GM10266 (cell line): ENCODE measurements around the gene FBN3.

ENCODE experiments used
- DNase-seq: peaks from one replicate; pipeline ENCODE4 v3.0.0; 2012; ENCODE audit errors: extremely low spot score
- CTCF ChIP-seq: IDR thresholded peaks from 2 replicates; pipeline ENCODE4 v1.5.1; 2012; ENCODE audit warnings: mild to moderate bottlenecking, low read depth; ENCODE audit not compliant: control insufficient read depth, insufficient read depth; ENCODE audit errors: missing control alignments

The FBN3 gene

GRCh38 chr19:8138201-8138600 is 11.2 kb downstream of the FBN3 start:
- no peak for DNase-seq
- no peak for TF ChIP-seq CTCF

- TF ChIP-seq CTCF: no peak
- DNase-seq: no peak
These were observed 12.0 kb downstream of the FBN3 start for GRCh38 chr19:8137425-8137824.

- TF ChIP-seq CTCF: no peak
- DNase-seq: no peak
These were observed 13.3 kb downstream of the FBN3 start for GRCh38 chr19:8135946-8136618.

GRCh38 chr19:8132858-8133458 is 16.4 kb downstream of the FBN3 start:
- DNase-seq: no peak
- TF ChIP-seq CTCF: no peak

GRCh38 chr19:8131517-8131916 is 17.9 kb downstream of the FBN3 start:
- TF ChIP-seq CTCF: no peak
- DNase-seq: no peak

GRCh38 chr19:8129061-8129618 is 20.3 kb downstream of the FBN3 start:
- no peak for TF ChIP-seq CTCF
- DNase-seq: no peak

GRCh38 chr19:8128551-8128950 is 20.8 kb downstream of the FBN3 start:
- no peak for TF ChIP-seq CTCF
- no peak for DNase-seq
